Neural cell (in vitro differentiated cells): ENCODE results near the gene ERVH48-1. TPM values are rescaled to one million over a fixed set of nuclear protein-coding genes. Genes with fewer than 3 reads are reported as not detected.

Experiments
- H2AFZ ChIP-seq: fragments of 200-600, 300-800 bp; sonication (generic), shearing (Covaris generic); 2 replicates; pipeline ENCODE4 v1.6.0; 2014; ENCODE audit warnings: low read depth, mild to moderate bottlenecking, antibody characterized with exemption, low read length, moderate library complexity
- H3F3A ChIP-seq: fragments of 200-600 bp; shearing (Covaris generic); 2 replicates; pipeline ENCODE4 v1.6.1; 2016; ENCODE audit warnings: mild to moderate bottlenecking, moderate library complexity, mixed read lengths, antibody characterized with exemption, low read length; ENCODE audit not compliant: insufficient read depth, poor library complexity, severe bottlenecking
- H3K27ac ChIP-seq: fragments of 200-600, 300-800 bp; sonication (generic), shearing (Covaris generic); 2 replicates; pipeline ENCODE4 v1.5.1; 2014; ENCODE audit warnings: mild to moderate bottlenecking, low read length, moderate library complexity
- H3K27me3 ChIP-seq: fragments of 300-800, 200-600 bp; sonication (generic), shearing (Covaris generic); 2 replicates; pipeline ENCODE4 v1.6.0; 2014; ENCODE audit warnings: mild to moderate bottlenecking, low read depth, low read length, moderate library complexity; ENCODE audit not compliant: insufficient read depth
- H3K36me3 ChIP-seq: fragments of 300-800, 200-600 bp; sonication (generic), shearing (Covaris generic); 2 replicates; pipeline ENCODE4 v1.5.1; 2014; ENCODE audit warnings: mild to moderate bottlenecking, antibody characterized with exemption, low read length, moderate library complexity; ENCODE audit not compliant: insufficient read depth
- H3K4me2 ChIP-seq: fragments of 300-800, 200-600 bp; sonication (generic), shearing (Covaris generic); 2 replicates; pipeline ENCODE4 v1.6.0; 2014; ENCODE audit warnings: mild to moderate bottlenecking, low read length
- H3K4me3 ChIP-seq: fragments of 300-800, 200-600 bp; sonication (generic), shearing (Covaris generic); 2 replicates; pipeline ENCODE4 v1.5.1; 2014; ENCODE audit warnings: mild to moderate bottlenecking, low read length, moderate library complexity
- H3K79me2 ChIP-seq: fragments of 200-600 bp; shearing (Covaris generic); replicated peaks from 2 replicates; pipeline ENCODE4 v1.6.0; 2014; ENCODE audit warnings: mild to moderate bottlenecking, low read length, moderate library complexity; ENCODE audit not compliant: insufficient read depth
- H3K9ac ChIP-seq: fragments of 300-800, 200-600 bp; sonication (generic), shearing (Covaris generic); 2 replicates; pipeline ENCODE4 v1.6.1; 2016; ENCODE audit warnings: mild to moderate bottlenecking, low read length, mixed read lengths
- H3K9me2 ChIP-seq: fragments of 200-600 bp; shearing (Covaris generic); 2 replicates; pipeline ENCODE4 v1.6.1; 2016; ENCODE audit warnings: mild to moderate bottlenecking, low read length, mixed read lengths; ENCODE audit not compliant: insufficient read depth
- H3K9me3 ChIP-seq: fragments of 200-600, 300-800 bp; sonication (generic), shearing (Covaris generic); 2 replicates; pipeline ENCODE4 v1.6.1; 2016; ENCODE audit warnings: mild to moderate bottlenecking, mixed run types, low read length, moderate library complexity, mixed read lengths
- H4K20me1 ChIP-seq: fragments of 200-600 bp; shearing (Covaris generic); 2 replicates; pipeline ENCODE4 v1.6.1; 2016; ENCODE audit warnings: mild to moderate bottlenecking, mixed run types; ENCODE audit not compliant: insufficient read depth
- CTCF ChIP-seq: fragments of 450-650 bp; IDR thresholded peaks from 2 replicates; pipeline ENCODE4 v1.5.1; 2014; ENCODE audit warnings: antibody characterized with exemption, mild to moderate bottlenecking, moderate library complexity; ENCODE audit not compliant: poor library complexity, severe bottlenecking
- EP300 ChIP-seq: fragments of 450-650 bp; conservative IDR thresholded peaks from 2 replicates; pipeline ENCODE4 v1.6.1; 2014; ENCODE audit warnings: antibody characterized with exemption, mild to moderate bottlenecking, moderate library complexity; ENCODE audit not compliant: poor library complexity, severe bottlenecking
- EZH2 ChIP-seq: fragments of 200-600, 300-800 bp; shearing (Covaris generic), sonication (generic); IDR thresholded peaks from 2 replicates; pipeline ENCODE4 v1.6.1; 2014; ENCODE audit warnings: antibody characterized with exemption, low read length, borderline replicate concordance, mild to moderate bottlenecking; ENCODE audit not compliant: insufficient read depth, poor library complexity, severe bottlenecking
- MXI1 ChIP-seq: fragments of 450-650 bp; conservative IDR thresholded peaks from 2 replicates; pipeline ENCODE4 v1.6.1; 2014; ENCODE audit warnings: antibody characterized with exemption, mild to moderate bottlenecking; ENCODE audit not compliant: poor library complexity, severe bottlenecking
- POLR2AphosphoS5 ChIP-seq: IDR thresholded peaks from 2 replicates; pipeline ENCODE4 v1.6.1; 2012
- RAD21 ChIP-seq: fragments of 450-650 bp; conservative IDR thresholded peaks from 2 replicates; pipeline ENCODE4 v1.6.1; 2014; ENCODE audit warnings: antibody characterized with exemption, mild to moderate bottlenecking, moderate library complexity
- REST ChIP-seq: IDR thresholded peaks from 2 replicates; pipeline ENCODE4 v1.6.1; 2012; ENCODE audit warnings: borderline replicate concordance
- SMC3 ChIP-seq: fragments of 450-650 bp; conservative IDR thresholded peaks from 2 replicates; pipeline ENCODE4 v1.6.1; 2014; ENCODE audit warnings: antibody characterized with exemption, mild to moderate bottlenecking, moderate library complexity; ENCODE audit not compliant: poor library complexity
- TAF1 ChIP-seq: IDR thresholded peaks from 2 replicates; pipeline ENCODE4 v1.6.1; 2012; ENCODE audit warnings: low read depth
- polyA plus RNA-seq: library from polyadenylated mRNA; depleted of rRNA; stranded (reverse); fragments of >200 nt; gene quantifications from 2 replicates; pipeline ENCODE4 v1.2.3, GENCODE V29; 2014

ERVH48-1 gene
- polyA plus RNA-seq, 1 donor from 2014 or later, result not detected

DNA sequence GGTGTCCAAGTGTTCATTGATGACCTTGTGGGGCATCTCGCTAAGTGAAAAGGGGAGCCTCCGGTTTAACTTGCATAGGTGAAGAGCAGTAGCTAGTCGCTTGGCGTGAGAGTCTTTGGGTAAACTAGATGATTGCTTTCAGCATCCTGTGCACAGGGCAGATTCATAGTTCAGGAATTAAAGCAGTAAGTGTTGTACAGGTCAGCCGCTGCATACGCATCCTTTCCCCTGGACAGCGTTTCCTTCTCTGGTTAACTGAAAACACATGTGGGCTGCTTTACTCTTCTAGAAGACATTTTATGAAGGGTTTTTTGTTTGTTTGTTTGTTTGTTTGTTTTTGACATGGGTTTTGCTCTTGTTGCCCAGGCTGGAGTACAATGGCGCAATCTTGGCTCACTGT lies 20.2 kb downstream of the ERVH48-1 start:
- H3K27ac ChIP-seq, result no peak overlapping the region
- no peaks in the 10 kb centered on the region for H3K79me2 ChIP-seq
- no peaks in the 10 kb centered on the region for H3K27me3 ChIP-seq
- H3K9ac ChIP-seq, result no peak overlapping the region
- peaks cover 7% of the 10 kb centered on the region for H3K36me3 ChIP-seq
- H3F3A ChIP-seq, result no peaks in the 10 kb centered on the region
- no peak overlapping the region for H3K4me2 ChIP-seq
- H2AFZ ChIP-seq, result no peak overlapping the region
- H3K4me3 ChIP-seq, result no peak overlapping the region
- TF ChIP-seq CTCF (no peak), TAF1 (no peak), EZH2 (no peak), MXI1 (no peak), EP300 (no peak), SMC3 (no peak), RAD21 (no peak), REST (no peak), POLR2AphosphoS5 (no peak)
- H3K9me2 ChIP-seq, result no peaks in the 10 kb centered on the region
- H3K9me3 ChIP-seq, result no peaks in the 10 kb centered on the region
- H4K20me1 ChIP-seq, result no peaks in the 10 kb centered on the region

DNA sequence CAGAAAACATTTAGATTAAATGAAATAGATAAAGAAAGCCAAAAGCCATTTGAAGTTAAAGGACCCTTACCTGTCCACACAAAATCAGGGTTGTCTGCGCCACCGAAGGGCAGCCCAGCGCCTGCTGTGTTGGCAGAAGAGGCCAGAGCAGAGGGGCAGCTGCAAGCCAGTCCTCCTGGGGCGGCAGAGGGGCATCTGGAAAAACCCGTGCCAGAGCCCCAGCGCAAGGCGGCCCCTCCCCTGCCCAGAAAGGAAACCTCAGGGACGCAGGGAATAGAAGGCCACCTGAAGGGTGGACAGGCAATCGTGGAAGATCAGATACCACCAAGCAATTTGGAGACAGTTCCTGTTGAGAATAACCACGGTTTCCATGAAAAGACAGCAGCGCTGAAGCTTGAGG lies 21.6 kb downstream of the ERVH48-1 start:
- H3K36me3 ChIP-seq, result peaks cover 7% of the 10 kb centered on the region
- no peaks in the 10 kb centered on the region for H3K27me3 ChIP-seq
- H3K4me2 ChIP-seq, result no peak overlapping the region
- H3K9me2 ChIP-seq, result no peaks in the 10 kb centered on the region
- H3K27ac ChIP-seq, result no peak overlapping the region
- H4K20me1 ChIP-seq, result no peaks in the 10 kb centered on the region
- H3K4me3 ChIP-seq, result no peak overlapping the region
- no peak overlapping the region for H2AFZ ChIP-seq
- H3K79me2 ChIP-seq, result no peaks in the 10 kb centered on the region
- H3K9me3 ChIP-seq, result no peaks in the 10 kb centered on the region
- no peak for TF ChIP-seq MXI1
- TF ChIP-seq TAF1, result no peak
- TF ChIP-seq RAD21, result no peak
- no peak for TF ChIP-seq REST
- no peak for TF ChIP-seq CTCF
- no peak for TF ChIP-seq SMC3
- no peak for TF ChIP-seq POLR2AphosphoS5
- no peak for TF ChIP-seq EP300
- H3F3A ChIP-seq, result no peaks in the 10 kb centered on the region
- H3K9ac ChIP-seq, result no peak overlapping the region
